Esophagus muscularis mucosa (tissue), 3 donors: ENCODE results near the gene EML2.

Experiments
- CTCF ChIP-seq, 3 experiments: fragments of 200-600 bp in 2 of 3; fragments of 450-650 bp in 1 of 3; sonication (generic) in 2 of 3; IDR thresholded peaks; one replicate each; pipeline ENCODE4 v1.5.1; 2017 to 2019; ENCODE audit warnings: antibody characterized with exemption in 3 of 3, mild to moderate bottlenecking in 2 of 3, moderate library complexity in 1 of 3
- POLR2A ChIP-seq: fragments of 450-650 bp; IDR thresholded peaks from one replicate; pipeline ENCODE4 v1.6.1; 2017; ENCODE audit warnings: antibody characterized with exemption, moderate library complexity, mild to moderate bottlenecking, low read depth
- POLR2AphosphoS5 ChIP-seq, 2 donors: sonication (generic); formaldehyde crosslinking; IDR thresholded peaks; one replicate each; pipeline ENCODE4 v1.6.1; 2017; ENCODE audit warnings: antibody characterized with exemption in 2 of 2

GRCh38 chr19:45687599-45687998 lies 48.4 kb upstream of the EML2 start:
- TF ChIP-seq CTCF (IDR thresholded peaks at IDR 0.05) = no peak
- TF ChIP-seq POLR2AphosphoS5 (IDR thresholded peaks at IDR 0.05) = no peak
- no peak for TF ChIP-seq POLR2A
